SK-N-SH (cell line): Measurements from ENCODE around the gene MATN4. TPM values are rescaled to one million over a fixed set of nuclear protein-coding genes. Genes with fewer than 3 reads are reported as not detected.

ENCODE experiments used
- CTCF ChIA-PET: fragments of 300-600, 350-600 bp; formaldehyde crosslinking; extraction: SDS; loops from one replicate; lab custom pipeline; 2021; lab: Yijun Ruan, JAX
- POLR2A ChIA-PET: fragments of 350-600 bp; sonication (Branson Sonifier 250); formaldehyde crosslinking; extraction: SDS; loops from one replicate; lab custom pipeline; 2020; ENCODE audit warnings: antibody characterized with exemption, inconsistent platforms; lab: Yijun Ruan, JAX
- DNase-seq: peaks from one replicate; pipeline ENCODE4 v3.0.0; 2012
- H2AFZ ChIP-seq: fragments of 200-600 bp; sonication (generic); 2 replicates; pipeline ENCODE4 v1.8.1; 2016; ENCODE audit warnings: antibody characterized with exemption, mild to moderate bottlenecking, low read depth
- H3F3A ChIP-seq: fragments of 200-600 bp; sonication (generic); replicated peaks from 2 replicates; pipeline ENCODE3; 2016; ENCODE audit warnings: antibody characterized with exemption, mild to moderate bottlenecking; ENCODE audit not compliant: insufficient read depth
- H3K27ac ChIP-seq, 2 experiments: fragments of 200-500 bp in 1 of 2; fragments of 200-600 bp in 1 of 2; sonication (Bioruptor generic) in 1 of 2; sonication (generic), shearing (Covaris generic) in 1 of 2; 2 replicates each; pipeline versions ENCODE4 v1.5.1 to v1.6.1; 2014 to 2016; ENCODE audit warnings: low read depth in 2 of 2, inconsistent platforms in 1 of 2, low read length in 1 of 2, mild to moderate bottlenecking in 1 of 2, mixed read lengths in 1 of 2
- H3K27me3 ChIP-seq: fragments of 200-600 bp; sonication (generic), shearing (Covaris generic); 2 replicates; pipeline ENCODE4 v1.6.1; 2016; ENCODE audit warnings: mixed run types; ENCODE audit not compliant: insufficient read depth
- H3K36me3 ChIP-seq, 2 experiments: fragments of 200-500 bp in 1 of 2; fragments of 200-600 bp in 1 of 2; sonication (Bioruptor generic) in 1 of 2; sonication (generic) in 1 of 2; replicated peaks in 1 of 2; 2 replicates each; pipeline versions ENCODE3 to v1.5.1; 2014 to 2016; ENCODE audit warnings: low read length in 1 of 2, mild to moderate bottlenecking in 1 of 2; ENCODE audit not compliant: insufficient read depth in 2 of 2, control insufficient read depth in 1 of 2
- H3K4me1 ChIP-seq, 2 experiments: fragments of 200-500 bp in 1 of 2; fragments of 200-600 bp in 1 of 2; sonication (Bioruptor generic) in 1 of 2; sonication (generic), shearing (Covaris generic) in 1 of 2; 2 replicates each; pipeline versions ENCODE4 v1.5.1 to v1.6.1; 2014 to 2016; ENCODE audit warnings: low read depth in 1 of 2, low read length in 1 of 2, mixed run types in 1 of 2; ENCODE audit not compliant: insufficient read depth in 2 of 2, control insufficient read depth in 1 of 2
- H3K4me2 ChIP-seq: fragments of 200-600 bp; sonication (generic), shearing (Covaris generic); 2 replicates; pipeline ENCODE4 v1.6.1; 2017; ENCODE audit warnings: mixed run types
- H3K4me3 ChIP-seq, 2 experiments: fragments of 200-500 bp in 1 of 2; fragments of 200-600 bp in 1 of 2; sonication (Bioruptor generic) in 1 of 2; sonication (generic), shearing (Covaris generic) in 1 of 2; 2 replicates each; pipeline versions ENCODE4 v1.5.1 to v1.8.1; 2014 to 2016; ENCODE audit warnings: low read depth in 2 of 2, inconsistent platforms in 1 of 2, low read length in 1 of 2, mild to moderate bottlenecking in 1 of 2, mixed read lengths in 1 of 2, moderate library complexity in 1 of 2
- H3K79me2 ChIP-seq: fragments of 200-600 bp; sonication (generic); 2 replicates; pipeline ENCODE4 v1.8.1; 2017; ENCODE audit warnings: mild to moderate bottlenecking; ENCODE audit not compliant: insufficient read depth
- H3K9ac ChIP-seq: fragments of 200-600 bp; sonication (generic); 2 replicates; pipeline ENCODE4 v1.6.1; 2017; ENCODE audit warnings: mixed run types
- H3K9me2 ChIP-seq: fragments of 200-600 bp; sonication (generic); 2 replicates; pipeline ENCODE4 v1.6.1; 2017; ENCODE audit warnings: mixed run types
- H3K9me3 ChIP-seq: fragments of 200-600 bp; sonication (generic); 2 replicates; pipeline ENCODE4 v1.6.1; 2017; ENCODE audit warnings: mixed run types, mild to moderate bottlenecking, moderate library complexity
- H4K20me1 ChIP-seq: fragments of 200-600 bp; sonication (generic); 2 replicates; pipeline ENCODE4 v1.6.1; 2017; ENCODE audit warnings: mild to moderate bottlenecking, mixed run types; ENCODE audit not compliant: insufficient read depth
- CHD2 ChIP-seq: fragments of 150-350 bp; IDR thresholded peaks from 2 replicates; pipeline ENCODE4 v1.6.1; 2018; ENCODE audit warnings: low read length; ENCODE audit not compliant: partially characterized antibody
- CTCF ChIP-seq: fragments of 200-600 bp; sonication (generic); IDR thresholded peaks from 2 replicates; pipeline ENCODE4 v1.6.1; 2017; ENCODE audit warnings: antibody characterized with exemption, mild to moderate bottlenecking, moderate library complexity
- FOSL2 ChIP-seq: IDR thresholded peaks from 2 replicates; pipeline ENCODE4 v1.4.0; 2012; ENCODE audit warnings: low read depth, mild to moderate bottlenecking, moderate library complexity, borderline replicate concordance
- FOXJ3 ChIP-seq: sonication (generic); formaldehyde crosslinking; IDR thresholded peaks from 2 replicates; pipeline ENCODE4 v1.5.1; 2020; ENCODE audit warnings: mild to moderate bottlenecking, missing genetic modification reagents
- JUND ChIP-seq: IDR thresholded peaks from 2 replicates; pipeline ENCODE4 v1.4.0; 2012
- MXI1 ChIP-seq: IDR thresholded peaks from 2 replicates; pipeline ENCODE4 v1.6.1; 2012; ENCODE audit warnings: mild to moderate bottlenecking, low read depth, low read length, improper control_type of control experiment
- RFX5 ChIP-seq: IDR thresholded peaks from 2 replicates; pipeline ENCODE4 v1.6.1; 2012; ENCODE audit warnings: mild to moderate bottlenecking, improper control_type of control experiment, low read length
- RXRA ChIP-seq: IDR thresholded peaks from 2 replicates; pipeline ENCODE4 v1.4.0; 2012; ENCODE audit warnings: low read depth, mild to moderate bottlenecking, borderline replicate concordance
- TCF12 ChIP-seq: IDR thresholded peaks from 2 replicates; pipeline ENCODE4 v1.4.0; 2012
- TEAD4 ChIP-seq: IDR thresholded peaks from 2 replicates; pipeline ENCODE4 v1.4.0; 2012; ENCODE audit warnings: mild to moderate bottlenecking, borderline replicate concordance; ENCODE audit not compliant: insufficient read depth
- YY1 ChIP-seq: IDR thresholded peaks from 2 replicates; pipeline ENCODE4 v1.4.0; 2012; ENCODE audit warnings: low read depth, mild to moderate bottlenecking
- WGBS: methylation state at CpG from one replicate; pipeline ENCODE4 v1.1.6; 2017; ENCODE audit warnings: low lambda C conversion rate; 5-methylcytosine and 5-hydroxymethylcytosine counted together
- polyA plus RNA-seq, 3 experiments: library from polyadenylated mRNA; depleted of rRNA; stranded (reverse); fragments of >200 nt; gene quantifications; 2 replicates each; pipeline ENCODE4 v1.2.3, GENCODE V29; 2012
- TF ChIP-seq, protein P1 (sequence below): IDR thresholded peaks from 2 replicates; pipeline ENCODE4 v1.4.0; 2012; ENCODE audit warnings: low read depth, borderline replicate concordance
- TF ChIP-seq, protein P2 (sequence below): IDR thresholded peaks from 2 replicates; pipeline ENCODE4 v1.4.0; 2012; ENCODE audit warnings: low read depth, borderline replicate concordance

Gene MATN4
- polyA plus RNA-seq, 1 of the 3 experiments (the other 2 are of a cell fraction), result 0.16 TPM

- no peak overlapping the region for H3K27ac ChIP-seq
- no peaks in the 10 kb centered on the region for H3F3A ChIP-seq
- H3K36me3 ChIP-seq, result no peaks in the 10 kb centered on the region
- ChIA-PET POLR2A (no interaction called here), CTCF (interaction anchor here (1.1 to 1.2 kb wide), 2 partner anchors 10 to 129 kb away, joined by 3 to 4 read pairs; no protein-coding TSS in a partner anchor)
- DNase-seq, result no peak
- no peak overlapping the region for H3K4me2 ChIP-seq
- H3K4me3 ChIP-seq, result no peak overlapping the region
- peaks cover 0 to 2% of the 10 kb centered on the region in 2 experiments; a peak in 1 of 4 replicates for H3K4me1 ChIP-seq
- WGBS, result 27% methylated on average over 2 of the region's 3 CpGs
- H3K9me2 ChIP-seq, result no peaks in the 10 kb centered on the region
- H4K20me1 ChIP-seq, result no peaks in the 10 kb centered on the region
- H3K9ac ChIP-seq, result no peak overlapping the region
- no peaks in the 10 kb centered on the region for H3K79me2 ChIP-seq
- H2AFZ ChIP-seq, result no peak overlapping the region
- TF ChIP-seq TCF12, result no peak
- TF ChIP-seq RFX5, result no peak
- TF ChIP-seq RXRA, result no peak
- TF ChIP-seq TEAD4, result no peak
- no peak for TF ChIP-seq JUND
- TF ChIP-seq YY1, result no peak
- TF ChIP-seq MXI1, result no peak
- no peak for TF ChIP-seq CTCF
- TF ChIP-seq, protein P1, sequence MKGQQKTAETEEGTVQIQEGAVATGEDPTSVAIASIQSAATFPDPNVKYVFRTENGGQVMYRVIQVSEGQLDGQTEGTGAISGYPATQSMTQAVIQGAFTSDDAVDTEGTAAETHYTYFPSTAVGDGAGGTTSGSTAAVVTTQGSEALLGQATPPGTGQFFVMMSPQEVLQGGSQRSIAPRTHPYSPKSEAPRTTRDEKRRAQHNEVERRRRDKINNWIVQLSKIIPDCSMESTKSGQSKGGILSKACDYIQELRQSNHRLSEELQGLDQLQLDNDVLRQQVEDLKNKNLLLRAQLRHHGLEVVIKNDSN, result no peak
- H3K9me3 ChIP-seq, result no peaks in the 10 kb centered on the region
- H3K27me3 ChIP-seq, result no peaks in the 10 kb centered on the region; the same call in 1 of the 2 replicates
These were observed 976 bp upstream of the MATN4 start for GRCh38 chr20:45309075-45309474.

DNA sequence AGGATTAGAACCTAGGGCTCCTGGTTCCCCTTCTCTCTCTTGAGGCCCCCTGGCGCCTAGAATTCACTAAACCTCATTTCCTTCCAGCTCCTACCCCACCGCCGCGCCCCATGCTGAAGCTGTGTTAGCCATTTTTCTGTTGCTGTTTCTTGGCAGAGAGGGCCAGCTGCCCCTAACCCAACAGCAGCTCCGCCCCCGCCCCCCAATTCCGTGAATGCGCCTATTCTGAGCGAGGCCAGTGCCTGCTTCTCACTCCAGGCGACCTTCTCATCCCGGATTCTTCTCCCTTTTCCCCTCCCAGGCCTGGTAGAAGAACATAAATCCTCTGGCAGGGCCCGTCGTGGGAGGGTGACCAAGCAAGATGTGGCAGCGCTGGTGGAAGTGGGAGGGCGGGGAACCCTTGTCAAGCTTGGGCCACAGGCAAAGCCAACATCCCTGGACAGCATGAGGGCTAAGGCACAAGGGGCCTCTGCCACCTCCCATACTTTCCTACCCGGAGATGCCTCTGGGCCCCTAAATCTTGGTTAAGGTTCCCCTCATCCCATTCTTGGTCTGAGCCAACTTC lies 941 bp downstream of the MATN4 start:
- no peaks in the 10 kb centered on the region for H3K79me2 ChIP-seq
- ChIA-PET POLR2A (no interaction called here), CTCF (interaction anchor here (0.7 to 8.1 kb wide), 9 partner anchors 9 to 464 kb away, joined by 3 to 100 read pairs (median 4); no protein-coding TSS in a partner anchor)
- TF ChIP-seq, protein P2, sequence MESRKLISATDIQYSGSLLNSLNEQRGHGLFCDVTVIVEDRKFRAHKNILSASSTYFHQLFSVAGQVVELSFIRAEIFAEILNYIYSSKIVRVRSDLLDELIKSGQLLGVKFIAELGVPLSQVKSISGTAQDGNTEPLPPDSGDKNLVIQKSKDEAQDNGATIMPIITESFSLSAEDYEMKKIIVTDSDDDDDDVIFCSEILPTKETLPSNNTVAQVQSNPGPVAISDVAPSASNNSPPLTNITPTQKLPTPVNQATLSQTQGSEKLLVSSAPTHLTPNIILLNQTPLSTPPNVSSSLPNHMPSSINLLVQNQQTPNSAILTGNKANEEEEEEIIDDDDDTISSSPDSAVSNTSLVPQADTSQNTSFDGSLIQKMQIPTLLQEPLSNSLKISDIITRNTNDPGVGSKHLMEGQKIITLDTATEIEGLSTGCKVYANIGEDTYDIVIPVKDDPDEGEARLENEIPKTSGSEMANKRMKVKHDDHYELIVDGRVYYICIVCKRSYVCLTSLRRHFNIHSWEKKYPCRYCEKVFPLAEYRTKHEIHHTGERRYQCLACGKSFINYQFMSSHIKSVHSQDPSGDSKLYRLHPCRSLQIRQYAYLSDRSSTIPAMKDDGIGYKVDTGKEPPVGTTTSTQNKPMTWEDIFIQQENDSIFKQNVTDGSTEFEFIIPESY, result no peak
- TF ChIP-seq CHD2 (no peak), CTCF (no peak), FOSL2 (no peak), FOXJ3 (CRISPR knock-in tag) (no peak)
- DNase-seq, result no peak
- no peak overlapping the region for H2AFZ ChIP-seq
- no peaks in the 10 kb centered on the region for H3K36me3 ChIP-seq
- no peaks in the 10 kb centered on the region; the same call in 1 of the 2 replicates for H3K27me3 ChIP-seq
- no peaks in the 10 kb centered on the region for H4K20me1 ChIP-seq
- WGBS, result 61% methylated on average over 14 of the region's 16 CpGs
- no peaks in the 10 kb centered on the region for H3K9me2 ChIP-seq
- H3K4me3 ChIP-seq, result no peak overlapping the region
- H3K27ac ChIP-seq, result no peak overlapping the region
- H3K9ac ChIP-seq, result no peak overlapping the region
- H3F3A ChIP-seq, result no peaks in the 10 kb centered on the region
- H3K9me3 ChIP-seq, result no peaks in the 10 kb centered on the region
- H3K4me2 ChIP-seq, result no peak overlapping the region
- H3K4me1 ChIP-seq, result peaks cover 0 to 2% of the 10 kb centered on the region in 2 experiments; a peak in 2 of 4 replicates
